BLaER1 (cell line): ENCODE measurements around the gene APOBEC3A.
A peak's percentile ranks its signal among the peaks of the same experiment; 100 is the strongest.
"Not testable (repeated sequence)": the region's sequence is repeated elsewhere in the genome, so short reads cannot be mapped to it uniquely, and the experiment has no call there.

Experiments used
- H3K27ac ChIP-seq: shearing (Covaris generic); formaldehyde crosslinking; 2 replicates; pipeline ENCODE4 v1.8.1; 2022
- H3K27me3 ChIP-seq: shearing (Covaris generic); formaldehyde crosslinking; 2 replicates; pipeline ENCODE4 v1.8.1; 2022
- H3K36me3 ChIP-seq: shearing (Covaris generic); formaldehyde crosslinking; 2 replicates; pipeline ENCODE4 v1.8.1; 2022
- H3K4me1 ChIP-seq: shearing (Covaris generic); formaldehyde crosslinking; 2 replicates; pipeline ENCODE4 v1.8.1; 2022
- H3K4me2 ChIP-seq: shearing (Covaris generic); formaldehyde crosslinking; 2 replicates; pipeline ENCODE4 v1.8.1; 2022
- H3K4me3 ChIP-seq: shearing (Covaris generic); formaldehyde crosslinking; 2 replicates; pipeline ENCODE4 v1.8.1; 2022
- H3K9ac ChIP-seq: shearing (Covaris generic); formaldehyde crosslinking; 2 replicates; pipeline ENCODE4 v1.8.1; 2022
- H3K9me3 ChIP-seq: shearing (Covaris generic); formaldehyde crosslinking; 2 replicates; pipeline ENCODE4 v1.8.1; 2022
- H4K20me1 ChIP-seq: shearing (Covaris generic); formaldehyde crosslinking; 2 replicates; pipeline ENCODE4 v1.8.1; 2022
- Cebpa-rat ChIP-seq: shearing (Covaris generic); IDR thresholded peaks from 2 replicates; pipeline ENCODE4 v1.8.1; 2022

The APOBEC3A gene

DNA sequence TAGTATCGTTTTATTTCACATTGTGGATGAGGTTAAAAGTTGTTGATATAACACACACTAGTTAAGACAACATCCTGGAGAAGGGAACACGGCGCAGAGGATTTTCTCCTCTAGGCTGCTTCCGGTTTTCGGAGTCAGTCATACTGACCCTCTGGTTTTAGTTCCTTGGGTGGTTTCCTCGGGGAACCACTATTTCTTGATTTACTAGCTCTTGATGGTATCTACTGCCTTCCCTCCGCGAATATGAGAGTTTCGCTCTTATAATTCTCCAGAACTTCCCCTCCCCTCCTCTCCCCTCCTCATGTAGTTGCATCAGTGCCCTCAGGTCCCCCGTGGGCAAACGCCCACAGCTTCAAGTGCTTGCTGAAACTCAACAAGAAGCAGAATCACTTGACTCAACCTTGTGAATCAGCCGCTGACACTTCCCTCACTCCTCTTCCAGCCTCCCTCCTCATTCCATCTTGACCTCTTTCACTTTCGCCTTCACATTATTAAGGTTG lies 15.9 kb upstream of the APOBEC3A start:
- Histone ChIP-seq H3K4me3 (no peak overlapping the region), H3K9me3 (no peaks in the 10 kb centered on the region; the same call in 1 of the 2 replicates), H3K27me3 (no peaks in the 10 kb centered on the region), H4K20me1 (no peaks in the 10 kb centered on the region), H3K36me3 (no peaks in the 10 kb centered on the region), H3K9ac (no peak overlapping the region), H3K4me1 (peaks cover 38% of the 10 kb centered on the region), H3K4me2 (peak overlapping the region; percentile 65), H3K27ac (no peak overlapping the region)
- TF ChIP-seq Cebpa-rat: no peak

DNA sequence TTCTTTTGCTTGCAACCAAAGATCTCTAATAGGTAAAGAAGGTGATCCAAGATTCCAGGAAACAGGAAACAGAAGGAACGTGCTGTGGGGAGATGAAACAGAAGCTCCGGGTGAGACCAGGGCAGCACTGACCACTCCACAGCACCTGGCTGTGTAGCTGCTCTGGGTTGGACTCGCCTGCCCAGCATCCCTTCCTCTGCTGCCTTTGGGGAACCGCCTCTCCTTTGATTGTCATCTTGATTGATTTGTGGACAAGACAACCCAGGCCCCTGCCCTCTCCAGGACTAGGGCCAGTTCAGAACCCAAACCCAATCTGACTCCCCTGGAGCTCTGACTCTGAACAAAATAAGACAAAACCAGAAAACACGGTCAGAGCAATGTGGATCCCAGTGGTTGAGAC lies 14.7 kb upstream of the APOBEC3A start:
- H3K4me2 ChIP-seq: no peak overlapping the region; the same call in 1 of the 2 replicates
- no peak overlapping the region for H3K27ac ChIP-seq
- no peaks in the 10 kb centered on the region for H3K27me3 ChIP-seq
- H4K20me1 ChIP-seq: no peaks in the 10 kb centered on the region
- H3K4me1 ChIP-seq: peaks cover 38% of the 10 kb centered on the region
- no peak for TF ChIP-seq Cebpa-rat
- H3K36me3 ChIP-seq: no peaks in the 10 kb centered on the region
- no peak overlapping the region for H3K4me3 ChIP-seq
- H3K9me3 ChIP-seq: no peaks in the 10 kb centered on the region; the same call in 1 of the 2 replicates
- no peak overlapping the region for H3K9ac ChIP-seq

DNA sequence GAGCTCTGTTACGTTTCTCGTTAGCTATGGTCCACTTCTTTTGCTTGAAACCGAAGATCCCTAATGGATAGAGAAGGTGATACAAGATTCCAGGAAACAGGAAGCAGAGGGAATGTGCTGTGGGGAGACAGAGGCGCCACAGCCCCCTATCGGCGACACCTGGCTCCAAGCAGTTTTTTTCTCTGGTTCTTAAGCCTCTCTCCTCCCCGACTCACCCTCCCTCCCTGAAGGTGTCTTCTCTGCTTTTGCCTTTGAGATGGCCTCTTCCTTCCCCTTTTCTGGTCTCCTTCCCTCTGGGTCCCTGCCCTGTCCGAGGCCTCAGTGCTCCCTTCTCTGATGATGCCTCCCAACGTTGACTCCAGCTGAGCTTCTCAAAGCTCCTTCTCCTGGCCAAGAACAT lies 14.2 kb upstream of the APOBEC3A start:
- H3K4me2 ChIP-seq: peak overlapping the region; percentile 52
- H3K27ac ChIP-seq: no peak overlapping the region
- H3K27me3 ChIP-seq: no peaks in the 10 kb centered on the region
- no peaks in the 10 kb centered on the region; the same call in 1 of the 2 replicates for H3K9me3 ChIP-seq
- H3K4me1 ChIP-seq: peaks cover 38% of the 10 kb centered on the region
- no peaks in the 10 kb centered on the region for H4K20me1 ChIP-seq
- no peaks in the 10 kb centered on the region for H3K36me3 ChIP-seq
- no peak overlapping the region for H3K4me3 ChIP-seq
- H3K9ac ChIP-seq: no peak overlapping the region
- TF ChIP-seq Cebpa-rat: no peak

DNA sequence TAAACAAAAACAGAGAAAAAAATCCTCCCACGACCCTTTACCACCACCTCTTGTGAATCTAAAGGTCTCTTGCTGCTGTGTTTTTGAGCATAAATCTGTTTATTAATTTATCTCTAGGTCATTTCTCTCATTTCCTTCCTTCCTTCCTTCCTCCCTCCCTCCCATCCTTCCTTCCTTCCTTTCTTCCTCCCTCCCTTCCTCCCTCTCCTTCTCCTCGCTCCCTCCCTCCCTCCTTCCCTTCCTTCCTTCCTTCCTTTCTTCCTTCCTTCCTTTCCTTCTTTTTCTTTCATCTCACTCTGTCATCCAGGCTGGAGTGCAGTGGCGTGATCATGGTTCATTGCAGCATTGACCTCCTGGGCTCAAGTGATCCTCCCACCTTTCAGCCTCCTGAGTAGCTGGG lies 13.5 kb upstream of the APOBEC3A start:
- Histone ChIP-seq H3K36me3 (no peaks in the 10 kb centered on the region), H3K9ac (no peak overlapping the region), H4K20me1 (no peaks in the 10 kb centered on the region), H3K4me2 (peak overlapping the region; percentile 52), H3K9me3 (no peaks in the 10 kb centered on the region; the same call in 1 of the 2 replicates), H3K27me3 (no peaks in the 10 kb centered on the region), H3K4me3 (no peak overlapping the region), H3K27ac (no peak overlapping the region), H3K4me1 (peaks cover 38% of the 10 kb centered on the region)
- TF ChIP-seq Cebpa-rat: no peak

DNA sequence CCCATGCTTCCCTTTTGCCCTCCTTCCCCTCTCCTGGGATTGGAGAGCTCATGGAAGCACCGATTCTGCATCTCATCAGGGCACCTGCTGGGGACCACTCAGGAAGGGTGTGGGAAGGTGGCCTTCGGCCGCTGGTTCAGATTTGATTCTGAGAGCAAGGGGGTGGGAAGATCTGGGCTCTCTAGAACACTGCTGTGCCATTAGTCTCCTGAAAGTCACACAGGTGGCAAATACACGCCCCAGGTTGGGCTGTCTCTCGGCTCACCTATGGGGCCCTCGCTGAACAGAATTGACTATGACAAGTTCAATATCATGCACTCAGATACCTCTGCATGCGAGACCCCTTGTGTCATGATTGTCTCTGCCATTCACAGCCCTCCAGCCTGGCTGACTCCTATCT lies 12.8 kb upstream of the APOBEC3A start:
- no peaks in the 10 kb centered on the region; the same call in 1 of the 2 replicates for H3K9me3 ChIP-seq
- H3K36me3 ChIP-seq: no peaks in the 10 kb centered on the region
- TF ChIP-seq Cebpa-rat: no peak
- no peak overlapping the region for H3K27ac ChIP-seq
- peak overlapping the region; percentile 17; the same call in 1 of the 2 replicates for H3K4me2 ChIP-seq
- H3K4me1 ChIP-seq: peaks cover 38% of the 10 kb centered on the region
- no peak overlapping the region for H3K9ac ChIP-seq
- no peaks in the 10 kb centered on the region for H4K20me1 ChIP-seq
- no peaks in the 10 kb centered on the region for H3K27me3 ChIP-seq
- H3K4me3 ChIP-seq: no peak overlapping the region

DNA sequence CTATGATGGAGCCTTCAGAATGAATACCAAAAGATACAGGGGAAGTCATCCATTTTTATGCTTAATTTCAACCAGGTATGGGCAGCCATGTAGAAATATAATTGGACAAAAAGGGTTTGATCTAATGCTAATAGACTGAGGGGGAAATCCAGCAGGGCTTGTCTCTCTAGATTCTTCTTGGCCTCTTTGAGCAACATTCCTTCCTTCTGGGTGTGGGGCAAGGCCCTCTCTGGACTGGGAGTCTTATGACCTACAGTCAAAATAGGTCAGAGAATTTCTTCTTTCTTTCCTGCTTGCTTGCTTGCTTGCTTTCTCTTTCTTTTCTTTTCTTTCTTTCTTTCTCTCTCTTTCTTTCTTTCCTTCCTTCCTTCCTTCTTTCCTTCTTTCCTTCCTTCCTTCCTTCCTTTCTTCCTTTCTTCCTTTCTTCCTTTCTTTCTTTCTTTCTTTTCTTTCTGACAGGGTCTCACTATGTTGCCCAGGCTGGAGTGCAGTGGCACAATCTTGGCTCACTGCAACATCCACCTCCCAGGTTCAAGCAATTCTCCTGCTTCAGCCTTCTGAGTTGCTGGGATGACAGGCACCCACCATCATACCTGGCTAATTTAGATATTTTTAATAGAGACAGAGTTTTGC lies 11.6 kb upstream of the APOBEC3A start:
- H3K4me1 ChIP-seq: peaks cover 42% of the 10 kb centered on the region
- H3K27ac ChIP-seq, H3K9me3 ChIP-seq, H3K27me3 ChIP-seq, H3K9ac ChIP-seq, H3K4me2 ChIP-seq, H4K20me1 ChIP-seq, H3K4me3 ChIP-seq, H3K36me3 ChIP-seq: not testable (repeated sequence)

DNA sequence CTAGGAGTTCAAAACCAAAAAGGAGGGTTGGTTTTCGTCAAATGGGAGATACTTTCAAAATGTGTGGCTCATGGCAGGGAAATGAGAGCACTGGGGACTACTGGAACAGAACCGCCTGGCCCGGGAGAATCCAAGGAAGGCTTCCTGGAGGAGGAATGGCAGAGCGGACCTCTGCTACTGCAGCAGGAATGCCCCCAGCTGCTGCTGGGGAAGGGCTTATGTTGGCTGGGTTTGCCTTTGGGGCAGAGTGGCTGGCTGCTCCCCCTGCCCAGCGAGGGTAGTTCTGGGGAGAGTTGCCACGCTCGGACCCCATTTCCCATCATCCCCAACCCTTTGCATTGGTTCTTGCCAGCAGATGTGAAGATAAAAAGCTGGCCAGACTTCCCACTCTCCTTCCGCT lies 10.6 kb upstream of the APOBEC3A start:
- no peak overlapping the region for H3K9ac ChIP-seq
- TF ChIP-seq Cebpa-rat: no peak

DNA sequence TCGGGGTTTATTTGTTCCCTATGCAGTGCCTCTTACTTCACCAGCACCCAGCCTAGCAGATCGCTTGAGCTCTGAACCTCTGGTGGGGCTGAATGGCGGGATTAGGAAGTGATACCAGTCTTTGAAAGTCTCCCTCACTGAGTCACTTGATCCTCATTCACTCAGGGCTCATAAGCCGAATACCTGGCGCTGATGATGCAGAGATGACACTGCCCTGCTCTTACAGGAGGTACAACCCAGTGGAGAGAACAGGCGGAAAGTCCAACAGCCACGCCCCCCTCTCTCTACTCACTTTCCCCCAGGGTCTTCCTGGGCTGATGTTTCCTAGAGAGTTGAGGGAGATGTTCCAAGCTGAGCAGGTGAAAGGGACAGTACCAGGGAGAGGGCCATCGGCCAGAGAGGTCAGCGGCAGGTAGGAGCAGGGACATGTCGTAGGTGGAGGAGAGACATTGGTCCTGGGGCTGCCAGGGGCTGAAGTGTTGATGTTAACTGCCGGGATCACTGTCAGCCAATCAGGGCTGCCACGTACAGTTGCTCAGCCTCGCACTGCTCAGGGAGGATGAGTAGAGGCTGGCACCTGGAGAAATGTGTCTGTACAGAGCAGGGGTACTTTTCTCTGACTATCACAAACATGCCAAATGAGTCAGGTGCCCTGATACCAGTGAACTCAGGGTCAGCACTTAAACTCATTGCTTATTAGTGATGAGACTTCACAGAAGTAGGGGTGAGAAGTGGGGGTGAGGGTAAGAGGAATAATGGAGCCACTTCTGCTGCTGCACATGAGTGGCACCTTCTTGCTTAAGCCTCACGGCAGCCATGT lies 9.9 kb upstream of the APOBEC3A start:
- Histone ChIP-seq H3K27me3 (no peaks in the 10 kb centered on the region), H3K4me2 (no peak overlapping the region), H3K9me3 (no peaks in the 10 kb centered on the region; the same call in 1 of the 2 replicates), H3K9ac (no peak overlapping the region), H3K4me3 (no peak overlapping the region), H3K4me1 (peaks cover 31% of the 10 kb centered on the region), H4K20me1 (no peaks in the 10 kb centered on the region), H3K36me3 (no peaks in the 10 kb centered on the region), H3K27ac (no peak overlapping the region)
- no peak for TF ChIP-seq Cebpa-rat

More for the DNA sequence above, 10.6 kb upstream of the APOBEC3A start:
- H4K20me1 ChIP-seq: no peaks in the 10 kb centered on the region
- no peak overlapping the region for H3K27ac ChIP-seq
- no peaks in the 10 kb centered on the region for H3K27me3 ChIP-seq
- H3K9me3 ChIP-seq: no peaks in the 10 kb centered on the region; the same call in 1 of the 2 replicates
- H3K4me2 ChIP-seq: no peak overlapping the region
- H3K36me3 ChIP-seq: no peaks in the 10 kb centered on the region
- H3K4me3 ChIP-seq: no peak overlapping the region
- peaks cover 36% of the 10 kb centered on the region for H3K4me1 ChIP-seq

DNA sequence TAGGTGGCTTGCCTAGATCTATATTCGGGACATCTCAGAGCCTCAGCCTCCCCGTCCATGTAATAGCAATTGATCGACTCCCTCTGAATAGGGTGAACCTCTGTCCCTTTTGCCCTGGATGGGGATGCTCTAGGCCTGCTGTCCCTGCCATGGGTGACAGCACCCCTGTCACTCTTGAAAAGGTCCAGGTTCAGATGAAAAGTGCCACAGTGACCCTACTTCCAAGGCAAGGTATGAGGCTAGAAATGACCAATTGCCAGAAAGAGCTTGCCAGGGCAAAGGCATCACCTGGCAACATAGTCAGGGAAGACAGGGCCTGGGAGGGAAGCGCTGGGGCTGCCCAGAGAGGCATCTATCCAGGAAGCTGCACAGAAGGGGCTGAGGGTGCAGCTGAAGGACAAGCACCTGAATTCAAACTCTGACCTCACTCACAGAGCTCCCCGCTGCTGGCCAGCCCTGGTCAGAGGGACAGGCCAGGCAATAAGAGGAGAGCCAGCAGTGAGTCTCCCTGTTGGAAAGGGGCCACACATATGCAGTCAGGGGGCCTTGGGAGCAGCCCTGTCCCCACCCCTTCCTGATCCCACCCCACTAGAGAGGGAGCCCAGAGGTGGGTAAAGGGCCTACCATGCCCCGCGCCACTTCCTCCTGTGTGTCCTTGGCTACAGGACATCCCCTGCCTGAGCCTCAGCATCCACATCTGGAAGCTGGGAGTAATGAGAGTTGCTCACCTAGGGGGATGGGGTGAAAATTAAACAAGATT lies 9.0 kb upstream of the APOBEC3A start:
- no peak overlapping the region for H3K27ac ChIP-seq
- peaks cover 24% of the 10 kb centered on the region for H3K4me1 ChIP-seq
- no peak overlapping the region for H3K4me2 ChIP-seq
- H3K4me3 ChIP-seq: no peak overlapping the region
- no peaks in the 10 kb centered on the region for H4K20me1 ChIP-seq
- no peaks in the 10 kb centered on the region for H3K9me3 ChIP-seq
- no peaks in the 10 kb centered on the region for H3K36me3 ChIP-seq
- TF ChIP-seq Cebpa-rat: no peak
- no peak overlapping the region for H3K9ac ChIP-seq
- H3K27me3 ChIP-seq: no peaks in the 10 kb centered on the region
